Stomach (tissue), 9 donors: ENCODE data around the gene USP6NL. TPM values are rescaled to one million over a fixed set of nuclear protein-coding genes. Genes with fewer than 3 reads are reported as not detected.

Experiments
- DNase-seq, 2 donors: peaks; one replicate each; pipeline versions ENCODE4 v3.0.0 to v3.0.0-alpha.2; 2013 to 2019
- H3K27ac ChIP-seq, 5 donors: fragments of 200-600 bp in 4 of 5; sonication (generic) in 4 of 5; one replicate each; pipeline ENCODE4 v1.5.1; 2013 to 2019; ENCODE audit warnings: mild to moderate bottlenecking in 1 of 5, moderate library complexity in 1 of 5
- H3K27me3 ChIP-seq, 3 donors: fragments of 200-600 bp; sonication (generic); one replicate each; pipeline ENCODE4 v1.5.1; 2017 to 2019; ENCODE audit warnings: mixed run types in 1 of 3
- H3K36me3 ChIP-seq, 4 donors: fragments of 200-600 bp; sonication (generic); 1 replicate in 3 of 4; 2 replicates in 1 of 4; pipeline ENCODE4 v1.5.1; 2016 to 2019
- H3K4me1 ChIP-seq, 4 donors: fragments of 200-600 bp; sonication (generic); one replicate each; pipeline ENCODE4 v1.5.1; 2016 to 2019
- H3K4me3 ChIP-seq, 4 donors: fragments of 200-600 bp; sonication (generic) in 3 of 4; one replicate each; pipeline ENCODE4 v1.5.1; 2016 to 2019; ENCODE audit warnings: mild to moderate bottlenecking in 1 of 4
- H3K9me3 ChIP-seq, 4 donors: fragments of 200-600 bp; sonication (generic); one replicate each; pipeline ENCODE4 v1.5.1; 2016 to 2019
- CTCF ChIP-seq, 7 experiments: fragments of 450-650 bp in 4 of 7; fragments of 200-600 bp in 3 of 7; sonication (generic) in 3 of 7; IDR thresholded peaks; one replicate each; pipeline ENCODE4 v1.5.1; 2016 to 2019; ENCODE audit warnings: antibody characterized with exemption in 7 of 7, control low read depth in 2 of 7, mild to moderate bottlenecking in 1 of 7
- EP300 ChIP-seq: sonication (generic); formaldehyde crosslinking; IDR thresholded peaks from one replicate; pipeline ENCODE4 v1.6.1; 2017; ENCODE audit warnings: antibody characterized with exemption
- POLR2A ChIP-seq, 4 donors: fragments of 450-650 bp; IDR thresholded peaks; one replicate each; pipeline ENCODE4 v1.6.1; 2016; ENCODE audit warnings: antibody characterized with exemption in 4 of 4, control low read depth in 2 of 4, mild to moderate bottlenecking in 1 of 4, moderate library complexity in 1 of 4
- POLR2AphosphoS5 ChIP-seq, 3 donors: sonication (generic); formaldehyde crosslinking; IDR thresholded peaks; one replicate each; pipeline ENCODE4 v1.6.1; 2016; ENCODE audit warnings: antibody characterized with exemption in 3 of 3
- WGBS, 5 donors: extraction: QIAGEN DNeasy Blood & Tissue Kit in 3 of 5; methylation state at CpG; one replicate each; pipeline versions ENCODE4 v1.1.5 to v1.1.7; 2013 to 2018; 5-methylcytosine and 5-hydroxymethylcytosine counted together
- intact Hi-C: fragments of 100-400 bp; cut with DNase I; formaldehyde crosslinking; loops from one replicate; pipeline ENCODE4 v1.15.1; 2023; ENCODE audit warnings: low total_unique reads
- polyA plus RNA-seq, 3 donors: library from polyadenylated mRNA; stranded (reverse); fragments of 200-250 nt; gene quantifications; one replicate each; pipeline ENCODE4 v1.2.3, GENCODE V29; 2013
- total RNA-seq, 5 donors: library from RNA; depleted of rRNA; stranded (reverse); fragments of >200 nt; gene quantifications; one replicate each; pipeline versions ENCODE4 v1.1.0 to v1.2.3, GENCODE V29; 2014 to 2016
- donor health status: healthy with polysubstance abuse.
- donor health status: Bipolar disorder and iron deficiency.
- donor health status: healthy.

The USP6NL gene
- total and polyA plus RNA-seq, 8 donors: 4.7 to 31.5 (median 6.3) TPM

- peaks cover 0 to 15% (median 0%) of the 10 kb centered on the region in 3 donors for H3K27me3 ChIP-seq
- no peaks in the 10 kb centered on the region for H3K9me3 ChIP-seq
- TF ChIP-seq POLR2AphosphoS5 (IDR thresholded peaks at IDR 0.05): no peak
- TF ChIP-seq CTCF (IDR thresholded peaks at IDR 0.05): no peak
- no peak for TF ChIP-seq POLR2A (IDR thresholded peaks at IDR 0.05)
- TF ChIP-seq EP300: no peak
- no peak overlapping the region for H3K4me3 ChIP-seq
- 86 to 89% (median 87%) methylated on average over 8 to 11 of the region's 11 CpGs for WGBS, 5 donors
- peaks cover 0 to 9% (median 3%) of the 10 kb centered on the region in 4 donors for H3K4me1 ChIP-seq
- H3K36me3 ChIP-seq: no peaks in the 10 kb centered on the region
- no peak for DNase-seq
- intact Hi-C loops: no loop called here
- no peak overlapping the region for H3K27ac ChIP-seq
Observed at GRCh38 chr10:11444155-11444530, 167.3 kb downstream of the USP6NL start.

- intact Hi-C loops: no loop called here
- 93 to 95% (median 94%) methylated on average over 22 to 23 of the region's 23 CpGs for WGBS, 5 donors
- H3K4me1 ChIP-seq: peaks cover 0 to 9% (median 3%) of the 10 kb centered on the region in 4 donors
- H3K27me3 ChIP-seq: peaks cover 0 to 15% (median 0%) of the 10 kb centered on the region in 3 donors
- DNase-seq: no peak
- no peak overlapping the region for H3K4me3 ChIP-seq
- H3K9me3 ChIP-seq: no peaks in the 10 kb centered on the region
- no peaks in the 10 kb centered on the region for H3K36me3 ChIP-seq
- no peak overlapping the region for H3K27ac ChIP-seq
- no peak for TF ChIP-seq CTCF (IDR thresholded peaks at IDR 0.05)
- no peak for TF ChIP-seq POLR2AphosphoS5 (IDR thresholded peaks at IDR 0.05)
- TF ChIP-seq POLR2A (IDR thresholded peaks at IDR 0.05): no peak
- no peak for TF ChIP-seq EP300
Observed at GRCh38 chr10:11443468-11444154, 167.8 kb downstream of the USP6NL start.

- no peak for DNase-seq
- 85 to 94% (median 91%) methylated on average over 16 of the region's 16 CpGs for WGBS, 5 donors
- intact Hi-C loops: no loop called here
- Histone ChIP-seq H3K4me1 (no peaks in the 10 kb centered on the region), H3K27me3 (peaks cover 0 to 13% (median 0%) of the 10 kb centered on the region in 3 donors), H3K9me3 (no peaks in the 10 kb centered on the region), H3K27ac (no peak overlapping the region), H3K36me3 (no peaks in the 10 kb centered on the region), H3K4me3 (no peak overlapping the region)
- TF ChIP-seq POLR2AphosphoS5 (IDR thresholded peaks at IDR 0.05): no peak
- TF ChIP-seq POLR2A (IDR thresholded peaks at IDR 0.05): no peak
- TF ChIP-seq EP300: no peak
- no peak for TF ChIP-seq CTCF (IDR thresholded peaks at IDR 0.05)
Observed at GRCh38 chr10:11442001-11442773, 169.3 kb downstream of the USP6NL start.

- no peaks in the 10 kb centered on the region for H3K4me1 ChIP-seq
- WGBS, 5 donors: 85 to 92% (median 91%) methylated on average over 16 of the region's 16 CpGs
- intact Hi-C loops: no loop called here
- no peak for DNase-seq
- H3K4me3 ChIP-seq: no peak overlapping the region
- H3K9me3 ChIP-seq: no peaks in the 10 kb centered on the region
- peaks cover 0 to 11% (median 0%) of the 10 kb centered on the region in 3 donors for H3K27me3 ChIP-seq
- H3K27ac ChIP-seq: no peak overlapping the region
- TF ChIP-seq CTCF (IDR thresholded peaks at IDR 0.05) (no peak), EP300 (no peak), POLR2AphosphoS5 (IDR thresholded peaks at IDR 0.05) (no peak), POLR2A (IDR thresholded peaks at IDR 0.05) (no peak)
- H3K36me3 ChIP-seq: no peaks in the 10 kb centered on the region
Observed at GRCh38 chr10:11441151-11441535, 170.3 kb downstream of the USP6NL start.
